ENCODE results near the gene SMTNL1.

DNA sequence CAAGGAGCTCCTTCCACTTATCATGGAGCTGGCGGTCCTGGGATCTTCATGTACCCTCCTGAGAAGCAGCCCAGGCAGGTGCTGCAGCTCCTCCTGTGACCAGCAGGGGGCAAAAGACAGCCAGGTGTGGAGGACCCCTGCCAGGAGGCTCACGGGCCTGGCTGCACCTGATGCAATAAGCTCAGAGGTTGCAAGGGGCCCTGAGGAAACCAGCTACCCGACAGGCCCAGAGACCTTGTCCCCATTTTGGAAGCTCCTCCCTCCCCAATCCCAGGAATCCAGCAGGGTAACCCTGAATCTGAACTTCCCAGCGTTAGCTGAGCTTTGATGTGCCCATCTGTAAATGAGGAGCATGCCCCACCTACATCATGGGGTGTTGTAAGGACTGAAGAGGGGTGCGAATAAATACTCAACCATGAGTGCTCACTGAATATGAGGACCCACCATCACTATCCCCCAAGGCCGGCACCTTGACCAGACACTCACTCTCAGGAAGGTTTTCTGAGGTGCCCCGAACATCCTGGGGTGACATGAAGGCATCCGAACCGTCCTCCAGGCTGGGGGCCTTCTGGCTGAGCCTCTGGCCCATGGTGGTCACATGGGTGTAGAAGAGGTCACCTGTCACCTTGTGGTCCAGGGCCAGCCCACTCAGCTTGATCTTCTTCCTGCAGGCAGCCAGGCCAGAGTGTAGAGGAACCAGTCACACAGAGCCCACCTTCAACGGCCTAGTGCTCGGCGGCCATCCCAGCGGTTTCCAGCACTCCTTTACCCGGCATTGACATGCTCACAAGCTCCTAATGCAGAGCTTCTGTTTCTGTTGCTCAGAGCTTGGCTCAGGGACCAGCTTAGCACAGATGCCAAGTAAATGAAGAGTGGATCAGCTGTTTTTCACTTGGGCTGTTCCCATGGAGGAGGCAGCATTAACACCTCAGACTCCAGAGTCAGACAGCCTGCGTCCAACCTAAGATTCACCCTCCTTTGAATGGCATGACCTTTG, 43.6 kb upstream of the SMTNL1 start:
- peak; percentile 71 for TF ChIP-seq CTCF (IDR thresholded peaks at IDR 0.05)
- TF ChIP-seq NR3C1 (IDR thresholded peaks at IDR 0.05): no peak
- TF ChIP-seq PHF8 (IDR thresholded peaks at IDR 0.05; ENCODE audit: borderline replicate concordance, low read depth): no peak
- TF ChIP-seq MAX (IDR thresholded peaks at IDR 0.05): no peak
- no peak for TF ChIP-seq POLR2A (IDR thresholded peaks at IDR 0.05; ENCODE audit: low read length)
